ENCODE data around the gene ALPK3. TPM values are rescaled to one million over a fixed set of nuclear protein-coding genes. Genes with fewer than 3 reads are reported as not detected.

The ALPK3 gene
- total and polyA plus RNA-seq, 10 of the 15 experiments (the other 5 are each of a cell fraction or from before 2014, with no cell fraction given) = under 0.01 to 0.05 (median 0.02) TPM; not detected in 6

- RAD21 ChIA-PET (ENCODE audit: unreplicated experiment) = no interaction called here
- Histone ChIP-seq H2AFZ (ENCODE audit: control insufficient read depth, low read depth, low read length) (no peak overlapping the region), H3K4me1 (ENCODE audit: control insufficient read depth, insufficient read depth, low read length) (peaks cover 14% of the 10 kb centered on the region), H3K9me3 (replicated peaks; ENCODE audit: control insufficient read depth, insufficient read depth, low read length) (no peaks in the 10 kb centered on the region; the same call in 2 of the 3 replicates), H3K4me2 (ENCODE audit: control insufficient read depth, insufficient read depth) (no peak overlapping the region), H3K27ac (ENCODE audit: control insufficient read depth, insufficient read depth) (no peak overlapping the region), H3K4me3 (no peak overlapping the region), H3K9ac (ENCODE audit: control insufficient read depth, insufficient read depth, low read length) (no peak overlapping the region), H3K79me2 (ENCODE audit: control insufficient read depth, insufficient read depth, low read length) (no peaks in the 10 kb centered on the region), H4K20me1 (ENCODE audit: control insufficient read depth, insufficient read depth) (no peaks in the 10 kb centered on the region), H3K27me3 (replicated peaks in 1 of 2; ENCODE audit: control insufficient read depth in 2 of 2, insufficient read depth in 2 of 2, low read length in 1 of 2) (no peaks in the 10 kb centered on the region), H3K36me3 (ENCODE audit: control insufficient read depth in 2 of 2, insufficient read depth in 2 of 2, low read length in 1 of 2) (no peaks in the 10 kb centered on the region)
- FAIRE-seq (no peak), DNase-seq (ENCODE audit: low read depth, low spot score) (no peak), ATAC-seq (no peak)
- in situ Hi-C loops (cut with MboI) = no loop called here
- intact Hi-C loops (cut with micrococcal nuclease; ENCODE audit: unreplicated experiment) = no loop called here
- 67% methylated on average over 17 of the region's 17 CpGs for WGBS (ENCODE audit: insufficient coverage, insufficient replicate concordance, low lambda C conversion rate, missing lambda C conversion rate)
- POLR2A ChIA-PET = no interaction called here
- BruUV-seq (replicated peaks) = no TSS peak
- TF ChIP-seq YY1 (IDR thresholded peaks at IDR 0.05; ENCODE audit: low read depth, low read length) (no peak), POLR2AphosphoS2 (IDR thresholded peaks at IDR 0.05; ENCODE audit: low read depth, low read length) (no peak), IRF4 (IDR thresholded peaks at IDR 0.05; ENCODE audit: low read depth, low read length) (no peak), ZNF217 (IDR thresholded peaks at IDR 0.05) (no peak), BCL11A (IDR thresholded peaks at IDR 0.05; ENCODE audit: low read depth, low read length) (no peak), GATAD2B (conservative IDR thresholded peaks at IDR 0.05; ENCODE audit: low read depth) (no peak), NFYA (IDR thresholded peaks at IDR 0.05; ENCODE audit: borderline replicate concordance, low read depth, low read length) (no peak), CBX5 (IDR thresholded peaks at IDR 0.05; ENCODE audit: low read depth) (no peak)
- CTCF ChIA-PET = interaction anchor here (0.7 to 1.9 kb wide), 4 partner anchors 9 to 320 kb away, joined by 3 to 5 read pairs (median 3); no protein-coding TSS in a partner anchor
- SMC1A ChIA-PET (ENCODE audit: uncharacterized antibody, unreplicated experiment) = no interaction called here
These were observed 93.9 kb downstream of the ALPK3 start for GRCh38 chr15:84910928-84911623.

All from GM12878 (cell line).